HG03439 (cell line): Measurements from ENCODE around the gene CBL.

Experiments used
- ATAC-seq: cut with Tn5 transposase; IDR thresholded peaks from one replicate; pipeline ENCODE4 v1.9.1; 2021; ENCODE audit warnings: mild to moderate bottlenecking, moderate library complexity; ENCODE audit not compliant: unreplicated experiment

CBL gene

DNA sequence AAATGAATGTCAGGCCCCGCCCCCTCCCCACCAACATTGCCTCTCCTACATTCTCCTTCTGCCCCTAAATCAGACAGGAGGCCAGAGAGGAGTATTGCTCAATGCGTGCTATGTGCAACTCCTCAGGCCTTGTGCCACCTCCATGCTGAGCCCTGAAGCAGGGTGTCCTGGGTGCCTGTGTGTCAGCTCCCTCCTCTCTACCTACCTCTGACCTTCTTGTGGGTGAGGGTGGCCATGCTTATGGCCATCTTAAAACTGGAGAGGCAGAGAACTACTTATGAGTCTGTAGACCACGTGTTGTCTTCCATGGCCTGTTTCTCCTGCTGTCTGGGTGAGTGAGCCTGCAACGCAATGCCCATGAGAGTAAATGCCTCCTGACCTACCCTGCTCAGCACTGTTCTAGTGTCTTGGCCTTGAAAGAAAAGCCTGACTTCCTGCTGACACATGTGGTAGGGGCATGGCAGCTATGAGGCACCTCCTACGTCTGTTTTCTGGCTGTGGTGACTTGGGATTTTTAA, 100.3 kb downstream of the CBL start:
- ATAC-seq = no peak

DNA sequence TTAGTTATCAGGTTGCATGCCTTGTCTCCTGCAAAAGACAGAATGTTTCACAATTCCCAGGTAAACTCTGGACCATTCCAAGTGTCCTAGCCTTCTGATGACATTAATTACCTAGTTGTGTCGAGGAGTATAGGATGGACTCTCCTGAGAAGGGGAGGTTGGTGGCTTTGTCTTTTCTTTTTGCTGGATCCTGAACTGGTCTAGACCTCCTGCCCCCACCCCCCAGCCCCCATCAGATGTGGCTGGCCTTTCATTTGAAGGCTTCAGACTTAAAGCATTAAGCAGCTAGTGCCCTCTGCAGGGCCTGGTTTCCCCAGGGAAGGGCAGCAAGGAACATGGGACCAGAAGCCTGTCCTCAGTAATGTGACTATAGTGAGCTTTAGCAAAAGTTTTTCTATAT, 101.1 kb downstream of the CBL start:
- no peak for ATAC-seq

DNA sequence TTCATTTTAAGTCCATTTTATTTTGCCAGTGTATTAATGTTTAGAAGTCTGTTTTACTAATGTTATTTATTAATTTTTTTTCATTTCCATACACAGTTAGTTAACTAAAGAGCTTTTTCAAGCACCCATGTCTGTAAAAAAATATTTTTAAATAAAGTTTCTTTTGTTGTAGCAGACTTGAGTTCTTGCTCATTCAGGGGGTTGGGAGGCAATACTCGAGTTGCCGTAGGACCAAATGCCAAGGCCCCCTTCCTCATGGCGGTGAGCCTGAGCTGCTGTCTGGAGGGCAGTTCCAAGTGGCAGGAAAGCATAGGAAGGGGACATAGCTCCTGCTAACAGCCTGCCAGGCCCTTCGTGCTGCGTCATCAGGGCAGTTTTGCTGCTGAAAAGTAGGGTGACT, 101.8 kb downstream of the CBL start:
- no peak for ATAC-seq

DNA sequence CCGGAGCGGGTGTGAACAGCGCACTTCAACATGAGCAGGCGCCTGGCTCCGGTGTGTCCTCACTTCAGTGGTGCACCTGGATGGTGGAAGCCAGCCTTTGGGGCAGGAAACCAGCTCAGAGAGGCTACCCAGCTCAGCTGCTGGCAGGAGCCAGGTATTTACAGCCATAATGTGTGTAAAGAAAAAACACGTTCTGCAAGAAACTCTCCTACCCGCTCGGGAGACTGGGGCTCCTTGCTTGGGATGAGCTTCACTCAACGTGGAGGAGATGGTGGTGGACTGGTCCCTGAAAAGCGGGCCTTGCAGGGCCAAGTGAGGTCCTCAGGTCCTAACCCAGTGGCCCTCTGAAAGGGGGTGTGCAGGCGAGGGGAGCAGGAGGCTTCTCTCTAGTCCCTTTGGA, 103.3 kb downstream of the CBL start:
- no peak for ATAC-seq

DNA sequence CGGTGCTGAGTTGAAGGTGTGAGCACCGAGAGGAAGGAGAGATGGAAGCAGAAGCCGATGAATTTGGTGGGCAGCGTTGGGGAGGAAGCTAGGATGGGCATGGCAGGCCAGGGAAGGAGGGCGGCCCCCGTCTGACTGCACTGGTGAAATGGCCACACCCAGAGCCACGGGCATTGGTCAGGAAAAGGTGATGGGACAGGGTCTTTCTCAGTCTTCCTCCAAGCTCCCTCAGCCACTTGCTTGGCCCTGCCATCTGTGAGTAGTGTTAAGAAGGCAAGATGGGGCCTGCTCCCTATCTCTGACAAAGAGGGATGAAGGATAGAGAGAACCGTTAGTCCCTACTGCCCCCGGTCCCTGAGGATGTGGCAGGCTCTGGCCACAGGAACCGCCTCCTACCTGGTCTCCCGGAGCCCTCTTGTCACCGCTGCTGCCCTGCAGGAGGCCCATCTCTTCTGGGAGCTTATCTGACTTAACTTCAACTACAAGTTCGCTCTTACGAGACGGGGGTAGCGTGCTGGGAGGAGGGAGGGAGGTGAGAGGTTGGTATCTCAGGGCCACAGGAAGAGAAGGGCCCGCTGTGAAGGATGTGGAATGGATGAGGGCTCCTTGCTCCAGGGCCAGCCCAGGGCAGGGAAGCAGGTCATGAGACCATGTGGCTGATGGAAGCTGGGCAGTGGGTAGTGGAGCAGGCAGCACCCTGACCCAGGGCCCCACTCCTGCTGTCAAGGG, 104.0 kb downstream of the CBL start:
- no peak for ATAC-seq

DNA sequence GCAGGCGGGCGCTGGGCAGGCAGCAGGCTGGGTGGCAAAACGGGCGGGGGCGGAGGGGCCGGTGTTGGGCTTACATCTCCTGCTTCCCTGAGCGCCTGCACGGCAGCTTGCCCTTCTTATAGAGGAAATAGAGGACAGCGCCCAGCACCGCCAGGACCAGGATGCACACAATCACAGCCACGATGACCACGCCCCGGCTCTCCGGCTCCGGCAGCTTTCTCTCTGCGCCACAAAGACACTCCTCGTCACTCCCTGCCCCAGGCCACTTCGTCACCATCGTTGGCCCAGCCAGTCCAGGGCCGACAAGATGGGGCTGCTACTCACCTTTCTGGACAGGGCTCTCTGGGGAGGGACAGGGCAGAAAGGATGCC, 104.5 kb downstream of the CBL start:
- no peak for ATAC-seq

DNA sequence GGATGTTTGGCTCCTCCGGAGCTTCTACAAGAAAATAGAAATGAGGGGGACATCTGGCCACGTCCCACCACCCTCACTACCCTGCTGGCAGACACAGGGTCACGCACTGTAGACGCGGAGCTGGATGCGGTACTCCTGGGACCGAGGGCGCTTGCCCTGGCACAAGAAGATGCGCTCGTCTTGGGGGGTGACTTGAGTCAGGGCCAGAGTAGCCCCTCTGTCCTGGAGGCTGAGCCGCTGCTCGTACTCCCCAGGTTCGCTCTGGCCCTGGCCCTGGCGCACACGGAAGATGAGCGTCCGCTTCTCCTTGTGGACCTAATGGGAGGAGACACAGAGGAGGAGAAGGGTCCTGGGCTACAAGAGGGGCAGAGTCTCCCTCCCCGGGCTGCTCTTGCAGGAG, 108.6 kb downstream of the CBL start:
- no peak for ATAC-seq

DNA sequence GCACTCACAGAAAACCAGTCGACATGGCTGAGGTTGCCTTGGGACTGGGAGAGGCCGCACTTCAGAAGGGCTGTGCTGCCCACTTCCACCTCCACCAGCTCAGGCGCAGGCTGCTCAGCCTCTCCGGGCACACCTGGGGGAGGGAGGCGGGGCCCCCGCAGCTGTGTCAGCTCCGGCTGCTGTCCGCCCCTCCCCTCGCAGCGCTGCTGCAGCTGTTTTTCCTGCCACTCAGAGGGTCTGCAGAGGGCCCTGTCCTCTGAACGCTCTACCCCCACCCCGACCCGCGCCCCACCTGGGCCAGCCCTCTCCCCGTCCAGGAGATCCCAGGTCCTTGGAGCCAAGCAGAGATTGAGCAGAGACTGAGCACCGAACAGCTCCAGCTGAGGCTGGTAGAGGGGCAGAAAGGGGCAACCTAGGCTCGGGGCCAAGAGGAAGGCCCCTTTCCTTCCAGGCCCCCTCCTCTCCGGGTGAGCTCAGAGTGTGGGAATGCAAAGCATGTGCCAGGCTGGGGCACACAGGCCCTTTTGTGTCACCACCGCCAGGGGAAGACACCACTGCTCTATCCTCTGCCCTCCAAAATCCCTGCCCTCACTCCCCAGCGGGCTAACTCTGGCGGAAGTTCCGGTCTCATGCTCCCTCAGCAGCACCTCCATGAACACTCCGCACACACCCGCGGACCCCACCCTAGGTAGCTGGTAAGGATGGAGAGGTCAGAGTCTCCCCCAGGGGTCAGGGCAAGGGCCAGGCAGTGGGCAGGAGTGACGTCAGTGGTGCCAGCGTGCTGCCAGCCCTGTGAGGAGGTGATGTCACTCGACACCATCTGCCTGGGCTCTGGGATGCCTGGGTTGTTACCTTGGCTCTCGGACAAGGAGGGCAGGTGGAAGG, 109.2 kb downstream of the CBL start:
- no peak for ATAC-seq

DNA sequence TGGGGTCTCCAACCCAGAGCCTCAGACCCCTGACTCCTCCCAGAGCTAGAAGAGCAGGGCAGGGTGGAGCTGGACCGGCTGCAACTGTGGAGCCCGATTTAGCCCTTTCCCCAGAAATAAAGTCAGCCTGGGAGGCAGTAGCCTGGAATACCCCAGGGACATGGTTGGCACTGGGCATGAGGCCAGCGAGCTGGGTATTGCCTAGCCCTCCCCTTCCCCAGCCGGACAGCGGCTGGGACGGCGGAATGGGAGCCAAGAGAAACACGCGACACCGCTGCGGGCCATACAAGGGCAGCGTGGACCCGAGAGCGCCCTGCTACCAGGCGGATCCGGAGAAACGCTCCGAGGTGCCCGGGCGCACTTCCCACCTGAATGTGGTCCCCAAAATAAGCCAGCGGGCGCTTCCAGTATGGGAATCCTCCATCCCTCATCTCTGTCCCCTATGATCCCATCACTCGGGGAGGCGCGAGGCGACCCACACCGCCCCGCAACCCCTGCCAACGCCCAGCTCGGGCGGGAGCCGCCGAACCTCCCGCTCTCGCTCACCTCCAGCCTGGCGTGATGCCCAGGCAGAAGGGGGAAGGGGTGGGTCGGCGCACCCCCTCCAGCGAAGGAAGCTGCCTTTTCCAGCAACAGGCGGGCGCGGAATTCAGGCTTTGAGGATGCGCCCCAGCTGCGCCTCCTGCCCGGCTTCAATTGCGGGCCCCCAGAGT, 110.0 kb downstream of the CBL start:
- no peak for ATAC-seq

DNA sequence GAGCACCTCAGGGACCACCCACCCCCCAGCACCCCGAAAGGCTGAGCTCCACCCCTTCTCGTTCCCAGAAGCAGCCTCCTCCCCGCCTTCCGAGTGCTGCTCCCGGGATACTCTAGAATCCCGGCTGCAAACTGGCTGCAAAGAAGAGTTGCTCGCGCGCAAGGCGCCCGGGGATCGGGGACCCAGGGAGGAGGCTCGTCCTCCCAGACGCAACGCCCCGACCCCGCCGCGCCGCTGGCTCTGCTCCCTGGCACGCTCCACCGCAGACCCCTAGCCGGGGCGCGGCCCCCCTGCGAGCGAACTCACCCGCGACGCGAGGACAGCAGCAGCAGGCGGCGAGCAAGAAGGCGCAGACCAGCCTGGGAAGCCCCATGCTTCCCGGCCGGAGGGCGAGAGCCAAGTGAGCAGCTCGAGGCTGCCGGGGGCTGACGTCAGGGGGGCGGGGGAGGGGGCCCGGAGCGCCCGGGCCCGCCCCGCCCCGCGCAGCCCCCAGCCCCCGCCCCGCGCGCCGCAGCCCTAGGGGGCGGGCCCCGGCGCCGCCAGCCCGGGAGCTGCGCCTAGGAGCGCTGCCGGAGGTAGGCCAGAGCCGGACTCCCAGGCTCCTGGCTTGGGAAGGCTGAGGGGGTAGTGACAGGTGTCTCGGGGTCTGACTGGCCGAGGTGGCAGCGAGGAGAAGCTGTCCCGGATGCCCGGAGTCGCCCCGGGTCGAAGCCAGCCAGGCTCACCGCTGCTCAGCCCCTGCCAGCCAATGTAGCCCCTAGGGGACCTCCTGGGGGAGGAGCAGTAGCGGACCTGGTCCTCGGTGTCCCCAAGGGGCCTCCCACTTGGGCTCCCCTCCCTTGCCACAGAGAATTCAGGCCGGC, 110.8 kb downstream of the CBL start, which contains the start of gene MCAM:
Gene MCAM (minus strand): TSS at position 402 of the 863 bp plus-strand sequence. CDS start 29 bp downstream, at position 373.
- no peak for ATAC-seq

DNA sequence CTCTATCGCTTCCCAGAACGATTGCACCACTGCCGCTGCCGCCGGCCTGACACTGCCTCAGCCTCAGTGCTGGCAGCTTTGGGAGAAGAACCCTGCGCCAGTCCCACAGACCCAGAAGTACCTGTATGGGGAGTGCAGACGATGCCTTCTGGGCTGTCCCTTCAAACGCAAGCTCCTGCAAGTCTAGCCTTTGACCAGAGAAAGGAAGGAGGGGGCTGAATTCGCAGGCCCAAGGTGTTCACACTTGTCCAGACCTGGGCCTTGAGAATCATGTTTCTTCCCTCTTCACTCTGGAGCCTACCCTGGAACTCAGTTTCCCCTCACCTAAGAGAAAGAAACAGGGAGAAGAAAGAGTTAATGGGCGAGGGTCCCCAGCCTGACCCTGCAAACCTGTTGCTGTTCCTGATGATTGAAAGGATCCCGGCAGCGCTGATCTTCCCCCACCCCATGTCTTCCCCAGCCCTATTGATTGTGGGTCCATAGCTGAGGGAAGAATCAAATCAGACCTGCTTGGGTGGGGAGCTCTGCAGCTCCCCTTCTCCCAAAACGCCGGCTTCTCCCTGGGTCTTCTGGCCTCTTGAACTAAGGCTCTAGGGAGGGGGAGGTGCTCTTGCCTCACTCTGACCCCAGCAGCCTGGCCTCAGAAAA, 111.6 kb downstream of the CBL start:
- ATAC-seq = no peak

DNA sequence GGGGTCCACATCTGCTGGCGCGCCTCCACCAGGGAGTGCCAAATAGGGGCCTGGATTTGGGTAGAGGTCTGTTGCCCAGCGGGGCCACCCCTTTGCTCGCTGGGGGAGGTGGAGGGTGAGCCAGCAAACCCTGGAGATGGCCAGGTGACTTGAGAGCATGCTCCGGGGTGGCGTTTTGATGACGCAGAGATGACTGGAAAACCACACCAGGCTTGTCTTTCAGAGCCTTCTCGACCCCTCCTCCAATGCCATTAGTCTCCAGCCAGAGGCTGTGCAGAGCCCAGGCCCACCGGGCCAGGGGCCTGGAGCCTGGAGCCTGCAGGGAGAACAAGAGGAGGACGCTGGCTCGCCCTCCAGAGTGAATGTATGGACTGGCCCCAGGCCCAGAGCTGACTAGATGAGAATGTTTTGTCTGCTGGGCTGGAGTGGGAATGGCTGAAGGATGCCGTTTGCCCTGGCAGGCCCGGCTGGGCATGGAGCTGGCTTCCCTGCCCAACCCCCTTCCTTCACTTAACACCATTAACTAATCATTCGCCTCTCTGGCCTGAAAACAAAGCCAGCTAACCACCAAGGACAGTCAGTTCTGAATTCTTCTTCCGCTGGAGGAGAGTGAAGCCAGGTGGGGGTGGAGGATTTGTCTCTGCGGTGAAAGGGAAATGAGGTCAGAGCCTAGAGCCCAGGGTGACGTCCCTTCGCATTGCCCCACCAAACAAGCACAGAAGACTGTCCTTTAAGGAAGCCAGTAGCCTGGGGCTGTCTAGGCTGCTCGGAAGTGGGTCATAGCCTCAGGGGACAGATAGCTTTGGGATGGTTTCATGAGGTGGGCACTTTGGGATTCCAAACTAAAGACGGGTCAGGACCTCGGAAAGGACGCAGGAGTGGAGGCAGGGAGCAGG, 112.3 kb downstream of the CBL start:
- ATAC-seq = no peak

DNA sequence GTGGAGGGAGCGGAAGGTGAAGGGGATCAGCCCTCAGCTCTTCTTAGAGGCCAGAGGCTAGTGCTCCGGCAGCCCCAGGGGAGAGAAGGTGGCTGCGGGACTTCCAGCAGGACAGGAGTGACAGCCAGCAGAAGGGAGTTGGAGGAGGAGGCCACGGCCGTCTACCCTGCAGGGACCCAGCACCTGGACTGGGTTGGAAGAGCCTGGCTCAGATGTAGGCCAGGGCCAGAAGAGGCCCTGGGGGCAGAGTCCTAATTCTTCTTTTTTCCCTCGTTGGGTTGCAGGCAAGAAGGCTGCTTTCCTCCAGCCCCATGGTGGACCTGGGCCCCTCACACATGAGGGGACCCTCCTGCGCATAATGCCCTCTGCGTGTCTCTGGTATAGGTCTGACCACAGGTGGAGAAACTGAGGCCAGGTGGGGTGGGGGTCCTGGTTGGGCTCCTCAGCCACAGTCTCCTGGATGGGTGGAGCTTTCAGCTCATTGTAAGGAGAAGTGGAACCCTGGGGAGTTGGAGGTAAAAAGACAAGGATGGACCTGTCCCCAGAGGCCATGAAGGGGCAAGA, 113.1 kb downstream of the CBL start:
- no peak for ATAC-seq

DNA sequence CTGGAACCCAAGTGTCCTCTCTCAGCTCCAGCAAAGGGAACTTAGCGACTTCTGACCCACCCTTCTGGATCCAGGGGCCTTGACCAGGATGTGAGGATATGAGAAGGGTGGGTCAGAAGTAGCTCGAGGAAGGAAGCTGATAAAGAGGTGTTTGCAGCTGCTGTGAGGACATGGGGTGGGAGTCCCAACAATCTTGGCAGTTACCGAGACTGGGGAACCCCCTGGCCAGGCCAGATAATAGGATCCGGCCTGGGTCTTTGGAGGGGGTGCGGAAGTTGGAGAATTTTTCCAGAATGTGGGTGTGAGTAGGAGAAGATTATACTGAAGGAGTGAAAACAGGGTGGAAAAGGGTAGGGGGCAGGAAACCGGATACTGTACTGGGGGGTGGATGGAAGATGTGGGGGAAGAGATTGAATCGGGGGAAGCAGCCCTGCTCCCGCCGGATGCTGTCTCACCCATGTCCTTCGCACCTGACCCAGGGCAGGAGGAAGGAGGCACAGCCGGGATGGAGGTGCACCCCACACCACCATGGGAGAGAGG, 113.6 kb downstream of the CBL start:
- ATAC-seq = no peak

DNA sequence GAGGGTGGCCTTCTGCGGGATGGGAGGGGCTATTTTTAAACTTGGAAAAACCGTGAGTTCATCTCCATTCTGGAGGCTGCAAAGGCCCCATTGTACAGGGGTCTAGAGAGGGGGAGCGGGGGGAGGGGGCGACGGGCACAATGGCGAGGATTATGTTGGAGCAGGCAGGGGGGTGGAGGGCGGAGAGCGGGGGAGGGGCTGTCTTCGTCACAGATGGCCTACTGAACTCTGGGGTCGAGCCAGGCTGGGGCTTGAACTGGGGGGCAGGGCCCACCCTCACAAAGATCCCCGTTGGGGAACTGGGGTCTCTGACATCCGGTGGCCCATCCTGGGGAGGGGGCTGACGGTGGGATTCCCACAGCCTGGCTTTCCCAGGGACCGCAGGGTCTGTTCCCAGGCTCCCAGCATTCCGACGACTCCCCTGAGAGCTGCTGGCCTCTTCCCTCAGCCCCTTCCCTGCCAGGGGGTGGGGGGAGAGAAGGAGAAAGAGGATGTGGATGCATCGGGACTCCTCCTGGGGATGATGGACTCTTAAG, 114.2 kb downstream of the CBL start:
- no peak for ATAC-seq

DNA sequence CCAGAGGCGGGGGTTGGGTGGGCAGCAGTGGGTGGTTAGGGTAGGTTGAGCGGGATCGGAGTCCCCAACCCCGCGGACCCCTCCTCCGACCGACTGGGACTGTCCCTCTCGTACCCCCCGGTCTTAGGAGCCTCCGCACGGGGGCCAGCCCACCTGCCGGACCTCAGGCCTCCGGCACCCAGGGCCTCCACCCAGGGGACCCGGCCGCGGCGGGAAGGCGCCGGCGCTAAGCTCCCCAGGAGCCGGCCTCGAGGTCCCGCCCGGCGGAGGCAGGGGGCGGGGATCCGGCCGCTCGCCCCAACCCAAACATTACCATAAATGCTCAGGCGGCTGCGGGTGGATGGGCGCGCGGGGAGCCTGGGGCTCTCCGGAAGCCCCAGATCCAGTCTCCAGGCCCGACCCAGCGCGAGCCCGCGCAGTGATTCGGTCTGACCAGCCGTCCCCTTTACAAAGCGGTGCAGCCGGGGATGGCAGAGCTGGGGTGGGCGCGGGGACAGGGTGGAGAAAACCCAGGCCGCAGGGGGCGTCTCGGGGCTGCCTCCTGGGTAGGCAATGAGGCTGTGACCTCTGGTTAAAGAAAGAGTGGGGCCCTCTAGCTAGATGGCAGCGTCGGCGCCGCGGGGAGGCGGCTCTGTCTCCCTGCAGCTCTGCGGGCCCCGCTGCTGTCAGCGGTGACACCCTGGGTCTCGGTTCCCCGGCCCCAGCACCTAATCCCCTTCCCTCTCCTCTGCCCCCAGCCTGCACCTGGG, 114.8 kb downstream of the CBL start:
- no peak for ATAC-seq

DNA sequence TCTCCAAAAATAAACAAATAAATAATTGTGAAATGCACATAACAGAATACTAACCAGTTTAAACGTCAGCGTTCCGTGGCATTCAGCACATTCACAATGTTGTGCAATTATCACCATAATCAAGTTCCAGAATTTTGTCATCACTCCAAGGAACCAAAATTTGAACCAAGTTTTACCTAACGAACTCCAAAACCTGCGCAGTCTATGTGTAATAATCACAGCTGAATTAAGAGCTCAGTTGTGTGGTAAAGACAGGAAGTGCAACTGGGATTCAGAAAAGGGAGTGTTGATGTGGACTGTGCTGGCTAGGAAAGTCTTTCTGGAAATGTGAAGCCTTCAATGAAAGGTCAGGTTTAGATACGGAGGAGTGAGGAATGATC, 116.2 kb downstream of the CBL start:
- ATAC-seq = no peak
